ENCODE measurements around the gene SNCB.

SNCB gene

DNA sequence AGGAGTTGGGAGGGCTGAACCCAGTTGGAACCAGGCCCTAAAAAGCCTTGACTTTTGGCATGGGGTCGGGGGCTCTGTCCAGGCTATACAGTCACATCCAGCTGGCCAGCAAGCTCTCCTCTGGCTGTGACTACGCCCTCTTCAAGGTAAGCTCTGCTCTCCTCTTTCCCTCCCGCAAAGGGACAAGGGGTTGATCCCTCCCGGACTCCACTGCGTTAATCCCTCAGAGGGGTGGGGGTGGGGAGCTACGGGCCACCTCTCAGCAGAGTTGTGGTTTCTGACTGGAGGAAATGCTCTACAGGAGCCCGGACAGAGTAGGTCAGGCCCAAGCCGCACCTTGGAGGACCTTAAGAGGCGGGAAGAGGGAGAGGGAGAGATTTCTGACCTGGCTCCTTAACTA lies 14.0 kb upstream of the SNCB start:
- DNase-seq, result no peak

DNA sequence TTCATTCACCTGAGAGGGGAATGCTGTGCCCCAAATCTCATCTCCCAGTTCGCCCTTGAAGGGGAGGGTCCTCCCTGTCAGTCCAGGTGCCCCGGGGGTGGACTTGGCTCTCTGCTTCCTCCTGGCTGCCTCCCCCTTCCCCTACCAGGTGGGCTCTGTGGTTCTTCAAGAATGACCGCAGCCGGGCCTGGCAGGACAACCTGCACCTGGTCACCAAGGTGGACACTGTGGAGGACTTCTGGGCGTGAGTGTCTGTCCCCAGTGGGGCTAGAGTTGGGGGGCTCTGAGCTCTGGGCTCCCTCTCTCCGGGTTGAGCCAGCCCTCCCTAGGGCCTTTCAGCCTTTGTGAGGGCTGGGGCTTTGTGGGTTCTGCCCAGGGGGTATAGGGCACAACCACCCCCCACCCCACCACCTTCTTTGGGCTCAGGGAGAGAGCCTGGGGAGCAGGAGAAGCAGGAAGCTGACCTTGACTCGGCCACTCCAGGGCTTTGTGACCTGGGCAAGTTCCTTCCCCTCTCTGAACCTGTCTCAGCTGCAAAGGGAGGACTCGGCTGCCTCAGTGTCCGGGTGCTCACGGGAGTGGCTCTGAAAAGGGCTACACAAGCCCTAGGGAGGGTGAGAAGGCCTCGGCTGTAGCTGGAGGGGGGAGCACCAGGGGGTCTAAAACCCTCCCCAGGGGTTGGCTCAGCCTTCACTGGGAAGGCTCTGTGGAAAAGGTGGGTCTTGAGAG lies 13.3 kb upstream of the SNCB start:
- no peak for DNase-seq

DNA sequence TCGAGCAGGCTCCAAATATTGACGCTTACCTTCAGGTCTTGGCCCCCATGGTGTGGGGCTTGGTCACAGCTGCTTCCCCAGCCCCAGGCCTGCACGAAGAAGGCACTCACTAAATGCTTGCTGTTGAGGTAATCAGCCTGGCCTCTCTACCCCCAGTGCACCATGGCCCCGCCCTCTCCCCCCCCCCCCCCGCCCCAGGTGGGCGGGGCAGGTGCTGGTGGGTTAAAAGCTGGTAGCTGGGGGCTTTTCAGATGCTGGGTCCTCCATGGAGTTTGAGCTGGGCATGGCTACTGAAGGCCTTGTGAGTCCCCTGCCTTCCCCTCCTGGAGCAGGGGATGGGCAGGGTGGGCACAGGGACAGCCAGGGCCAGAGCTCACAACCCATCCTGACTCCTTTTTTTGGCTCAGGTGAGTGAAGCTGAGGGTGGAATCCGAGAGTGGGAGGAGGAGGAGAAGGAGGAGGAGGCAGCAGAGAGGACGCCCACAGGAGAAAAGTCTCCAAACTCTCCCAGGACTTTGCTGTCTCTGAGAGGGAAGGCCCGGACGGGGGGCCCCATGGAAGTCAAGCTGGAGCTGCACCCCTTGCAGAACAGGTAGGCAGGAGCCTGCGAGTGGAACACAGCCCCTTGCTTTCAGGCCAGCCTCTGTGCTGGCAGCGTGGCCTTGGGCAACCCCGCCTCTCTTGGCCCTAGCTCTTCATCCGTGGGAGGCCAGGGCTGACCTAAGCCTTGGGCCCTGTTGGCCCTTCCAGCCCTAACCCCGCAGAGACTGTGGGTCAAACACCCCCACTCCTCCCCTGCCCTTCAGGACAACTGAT lies 12.5 kb upstream of the SNCB start:
- no peak for DNase-seq

GRCh38 chr5:176640616-176641015 lies 10.3 kb upstream of the SNCB start:
- DNase-seq, result no peak

DNA sequence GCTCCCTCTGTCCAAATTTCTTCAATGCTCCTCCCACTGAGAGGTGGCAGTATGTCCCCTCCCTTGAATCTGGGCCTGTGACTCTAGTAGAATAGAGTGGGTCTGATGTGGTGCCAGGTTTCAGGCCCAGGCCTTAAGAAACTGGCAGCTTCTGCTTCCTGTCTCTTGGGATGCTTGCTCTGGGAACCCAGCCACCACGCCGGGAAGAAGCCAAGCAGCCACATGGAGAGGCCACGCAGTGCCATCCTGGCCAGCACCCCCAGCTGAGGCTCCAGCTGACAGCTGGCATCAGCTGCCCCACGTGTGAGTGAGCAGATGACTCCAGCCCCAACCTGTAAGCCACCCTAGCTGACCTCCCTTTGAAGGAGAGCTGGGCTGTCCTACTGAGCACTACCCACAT lies 9.6 kb upstream of the SNCB start:
- no peak for DNase-seq

DNA sequence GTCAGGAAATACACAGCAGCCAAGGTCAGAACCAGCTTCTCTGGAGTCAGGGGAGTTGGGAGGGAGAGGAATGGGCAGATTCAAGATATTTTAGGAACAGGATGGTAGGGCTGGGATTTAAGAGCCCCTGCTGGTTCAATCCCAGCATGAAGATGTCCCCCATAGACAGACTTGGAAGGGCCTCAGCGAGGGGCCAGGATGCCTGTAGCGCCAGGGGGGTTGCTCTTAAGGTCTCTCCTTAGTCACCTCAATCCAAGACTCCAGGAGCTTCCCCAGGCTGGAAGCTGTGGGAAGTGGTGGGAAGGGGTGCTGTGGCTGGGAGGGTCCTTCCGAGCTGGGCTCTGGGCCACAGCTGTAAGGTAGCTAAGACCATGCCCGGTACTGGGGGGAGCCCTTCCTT lies 8.9 kb upstream of the SNCB start:
- DNase-seq, result no peak

- DNase-seq, result no peak
These were observed 8.1 kb upstream of the SNCB start for GRCh38 chr5:176638437-176638836.

DNA sequence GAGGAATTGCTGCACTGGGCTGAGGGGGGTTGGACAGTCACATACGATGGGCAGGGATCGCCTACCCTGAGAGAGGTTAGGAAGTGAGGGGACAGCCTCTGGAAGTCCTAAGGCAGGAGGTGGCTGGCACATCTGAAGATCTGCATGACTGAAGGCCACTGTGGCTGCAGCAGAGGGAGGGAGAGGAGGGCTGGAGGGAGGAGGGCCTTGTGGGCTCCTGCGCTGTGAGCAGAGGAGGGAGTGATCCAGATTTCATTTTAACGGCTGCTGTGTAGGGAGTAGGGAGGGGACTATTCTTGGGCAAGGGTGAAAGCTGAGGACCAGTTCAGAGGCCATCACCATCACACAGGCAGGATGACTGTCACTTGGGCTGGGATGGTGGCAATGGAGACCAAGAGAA lies 7.2 kb upstream of the SNCB start:
- no peak for DNase-seq

DNA sequence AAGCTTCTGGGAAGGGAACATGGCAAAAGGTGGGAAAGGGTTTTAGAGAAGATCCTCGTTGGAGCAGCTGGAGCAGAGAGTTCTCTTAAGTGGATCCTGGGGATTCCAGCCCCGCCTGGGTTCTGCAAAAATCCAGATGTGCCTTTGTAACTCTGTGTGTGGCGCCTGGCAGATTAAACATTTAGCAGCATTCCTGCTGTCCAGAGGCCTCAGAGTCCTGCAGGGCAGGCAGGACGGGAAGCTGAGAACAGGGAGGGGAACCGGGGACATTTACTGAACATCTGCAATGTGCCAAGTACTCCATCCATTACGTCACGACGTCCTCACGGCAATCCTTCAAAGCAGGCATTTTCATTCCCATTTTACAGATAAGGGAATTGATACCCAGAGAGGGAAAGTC lies 6.1 kb upstream of the SNCB start:
- DNase-seq, result no peak

- no peak for DNase-seq
These were observed 3.3 kb upstream of the SNCB start for GRCh38 chr5:176633598-176633997.

- no peak for DNase-seq
These were observed 2.4 kb upstream of the SNCB start for GRCh38 chr5:176632745-176633144.

DNA sequence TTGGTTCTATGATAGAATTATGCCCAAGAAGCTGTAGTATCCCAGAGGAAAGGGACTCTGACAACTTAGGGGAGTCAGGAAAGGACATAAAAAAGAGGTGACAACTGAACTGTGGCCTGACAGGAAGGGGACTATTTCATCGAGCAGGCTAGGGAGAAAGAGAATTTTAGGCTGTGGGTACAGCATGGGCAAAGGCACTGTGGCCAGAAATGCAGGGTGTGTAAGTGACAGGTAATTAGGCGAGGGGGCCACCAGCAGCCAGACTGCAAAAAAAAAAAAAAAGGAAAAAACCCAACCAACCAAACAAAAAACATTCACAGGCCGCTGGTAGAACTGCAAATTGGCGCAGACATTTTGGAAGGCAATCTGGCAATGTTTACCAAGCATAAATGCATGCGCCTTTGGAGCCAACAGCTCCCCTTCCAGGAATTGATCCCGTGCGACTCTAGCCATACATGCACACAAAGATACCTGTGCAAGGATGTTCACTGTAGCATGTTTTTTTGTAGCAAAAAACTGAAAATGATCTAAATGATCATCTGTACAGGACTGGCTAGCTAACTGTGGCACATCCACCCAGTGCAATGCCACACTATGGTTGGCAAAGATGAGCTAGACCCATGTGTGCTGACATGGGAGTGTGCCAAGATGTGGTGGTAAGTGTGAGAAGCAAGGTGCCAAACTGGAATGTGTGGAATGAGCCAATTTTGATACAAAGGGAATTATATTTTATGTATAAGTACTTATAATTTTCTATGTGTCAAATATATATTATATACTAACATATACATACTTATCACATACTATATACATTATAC lies 1.3 kb upstream of the SNCB start:
- DNase-seq, result no peak

DNA sequence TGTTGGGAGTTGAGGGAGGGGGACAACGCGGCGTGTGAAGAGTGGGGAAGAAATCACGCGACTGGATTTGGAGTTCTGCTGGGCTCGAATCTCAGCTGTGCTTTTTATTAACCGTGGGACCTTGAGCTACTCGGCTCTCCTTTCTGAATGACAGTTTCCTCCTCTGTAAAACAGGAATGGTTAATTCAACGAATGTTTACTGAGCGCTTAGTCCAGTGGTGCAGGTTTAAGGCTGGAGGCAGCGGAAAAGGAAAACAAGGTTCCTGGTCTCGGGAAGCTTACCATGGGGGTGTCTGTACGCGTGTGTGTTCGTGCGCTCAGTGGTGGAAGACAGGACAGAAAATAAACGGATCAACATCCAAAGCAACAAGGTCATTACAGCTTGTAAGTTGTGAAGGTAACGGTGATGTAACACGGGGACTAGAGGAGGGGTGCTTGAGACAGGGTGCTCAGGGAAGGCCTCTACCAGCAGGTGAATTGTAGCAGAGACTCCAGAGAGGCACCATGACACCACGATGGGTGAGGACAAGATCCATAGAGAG lies 418 bp upstream of the SNCB start:
- no peak for DNase-seq

GRCh38 chr5:176629317-176629852 lies 949 bp downstream of the SNCB start:
- no peak for DNase-seq

DNA sequence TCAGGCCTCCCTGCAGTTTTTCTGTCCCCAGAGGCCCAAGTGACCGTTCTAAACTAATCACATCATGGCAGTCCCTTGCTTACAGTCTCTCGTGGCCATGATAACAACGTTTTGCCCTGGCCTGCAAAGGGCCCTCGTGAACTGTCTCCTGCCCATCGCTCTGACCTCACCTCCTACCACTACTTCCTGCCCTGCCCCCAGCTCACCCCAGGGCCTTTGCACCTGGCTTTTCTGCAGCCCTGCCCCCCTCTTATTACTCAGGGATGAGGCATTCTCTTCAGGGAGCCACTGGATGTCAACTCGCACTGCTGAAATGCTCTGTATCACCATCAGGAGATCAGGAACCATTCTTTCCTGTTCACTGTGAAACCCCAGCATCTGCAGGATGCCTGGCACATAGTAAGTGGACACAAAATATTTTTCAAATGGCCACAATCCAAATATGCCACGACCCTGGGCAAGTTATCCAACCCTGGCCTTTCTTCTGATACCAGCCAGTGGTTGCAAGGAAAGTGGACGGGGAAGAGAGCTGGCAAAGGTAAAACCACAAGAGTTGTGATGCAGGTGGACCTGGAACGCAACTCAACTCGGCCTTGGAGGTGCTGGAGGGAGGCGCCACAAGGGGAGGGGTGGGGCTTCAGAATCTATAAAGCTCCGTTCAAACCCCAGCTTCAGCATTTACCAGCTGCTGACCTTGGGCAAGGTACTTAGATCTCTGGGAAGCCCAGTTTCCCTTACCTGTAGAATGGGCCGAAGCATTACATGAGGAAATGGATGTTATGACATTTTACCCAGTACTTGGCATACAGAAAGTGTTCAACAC lies 1.7 kb downstream of the SNCB start:
- DNase-seq, result no peak

DNA sequence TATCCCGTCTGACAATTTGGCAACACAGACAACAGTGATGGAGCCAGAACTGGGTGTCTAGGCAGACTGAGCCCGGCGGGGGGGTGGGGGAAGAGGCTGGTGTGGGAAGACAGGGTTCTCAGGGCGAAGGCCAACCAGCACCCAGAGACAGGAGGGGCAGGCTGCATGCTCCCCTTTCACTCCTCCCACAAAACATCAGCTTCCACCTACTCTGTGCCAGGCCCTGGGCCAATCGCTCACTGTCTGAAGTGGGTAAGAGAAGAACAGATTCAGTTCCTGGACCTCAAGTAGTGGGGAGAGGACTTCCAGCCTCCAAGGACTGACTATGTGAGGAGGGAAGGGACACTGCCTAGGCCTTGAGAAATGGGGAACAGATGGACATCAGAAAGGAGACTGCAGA lies 2.8 kb downstream of the SNCB start:
- no peak for DNase-seq

DNA sequence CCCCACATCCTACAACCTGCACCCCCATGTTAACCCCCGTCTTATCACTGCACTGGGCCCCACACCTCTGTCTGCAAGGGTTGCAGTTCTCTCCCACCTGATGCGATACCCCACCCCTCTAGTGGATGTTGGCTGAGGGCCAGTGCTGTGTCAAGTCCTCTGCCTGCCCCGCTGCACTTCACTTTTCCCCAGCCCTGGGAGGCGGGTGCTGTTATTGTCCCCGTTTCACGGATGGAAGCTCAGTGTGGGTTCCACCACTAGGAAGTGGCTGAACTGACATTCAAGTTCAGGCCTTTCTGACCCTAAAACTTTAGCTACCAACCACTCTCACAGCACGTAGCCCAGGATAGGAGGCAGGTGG lies 3.5 kb downstream of the SNCB start:
- DNase-seq, result no peak

DNA sequence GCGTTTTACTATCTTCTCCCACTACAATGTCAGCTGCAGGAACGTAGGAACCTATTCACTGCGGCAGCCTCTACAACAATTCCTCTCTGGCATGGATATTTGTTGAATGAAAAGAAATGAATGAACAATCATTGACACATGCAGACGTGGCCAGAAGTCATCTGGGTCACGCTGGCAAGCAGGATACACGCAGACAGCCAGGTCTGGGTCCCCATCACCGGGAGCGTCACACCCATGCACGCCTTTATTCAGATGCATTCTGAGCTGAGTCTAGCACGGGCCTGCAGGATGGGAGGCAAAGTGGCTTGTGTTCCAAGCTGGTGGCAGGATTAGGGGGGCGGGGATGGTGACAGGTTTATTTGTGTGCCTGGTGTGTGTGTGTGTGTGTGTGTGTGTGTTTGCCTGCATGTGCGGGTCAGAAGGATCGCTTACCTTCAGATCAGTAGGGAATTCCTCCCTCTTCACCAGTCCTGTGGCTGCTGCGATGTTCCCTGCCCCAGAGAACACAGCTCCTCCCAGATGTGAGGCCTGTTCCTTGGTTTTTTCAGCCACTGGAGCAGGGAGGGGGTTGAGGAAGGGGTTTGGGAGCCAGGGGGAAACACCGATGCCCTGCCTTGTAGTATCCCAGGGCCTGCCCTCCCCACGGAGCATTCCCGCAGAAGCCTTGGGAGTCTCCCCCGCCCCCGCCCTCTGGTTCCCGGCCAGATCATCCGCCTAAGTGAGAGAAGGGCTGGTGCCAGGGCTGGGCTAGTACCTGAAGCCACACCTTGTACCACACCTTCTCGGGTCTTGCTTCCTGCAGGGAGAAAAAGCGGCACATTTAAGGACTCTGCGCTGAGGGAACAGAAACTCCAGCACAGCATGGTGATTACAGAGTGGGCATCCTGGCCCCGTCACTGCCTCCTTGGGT lies 4.1 kb downstream of the SNCB start:
- DNase-seq, result no peak

DNA sequence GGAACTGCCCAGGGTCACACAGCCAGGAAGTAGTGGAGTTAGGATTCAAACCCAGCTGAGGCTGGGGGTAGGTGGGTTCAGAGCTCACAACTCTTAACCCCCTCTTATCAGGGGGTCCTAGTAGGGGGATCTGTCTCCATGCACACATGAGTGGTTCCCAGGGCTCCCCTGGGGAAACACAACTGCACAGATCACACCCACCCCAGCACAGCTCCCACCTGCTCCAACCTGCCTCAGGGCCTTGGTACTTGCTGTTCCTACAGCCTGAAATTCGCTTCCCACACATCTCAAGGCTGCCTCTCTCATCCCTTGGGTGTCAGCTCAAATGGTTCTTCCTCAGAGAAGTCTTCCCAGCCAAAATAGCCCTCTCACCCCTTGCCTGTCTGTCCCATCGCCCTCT lies 4.8 kb downstream of the SNCB start:
- no peak for DNase-seq

GRCh38 chr5:176624938-176625337 lies 5.4 kb downstream of the SNCB start:
- no peak for DNase-seq

DNA sequence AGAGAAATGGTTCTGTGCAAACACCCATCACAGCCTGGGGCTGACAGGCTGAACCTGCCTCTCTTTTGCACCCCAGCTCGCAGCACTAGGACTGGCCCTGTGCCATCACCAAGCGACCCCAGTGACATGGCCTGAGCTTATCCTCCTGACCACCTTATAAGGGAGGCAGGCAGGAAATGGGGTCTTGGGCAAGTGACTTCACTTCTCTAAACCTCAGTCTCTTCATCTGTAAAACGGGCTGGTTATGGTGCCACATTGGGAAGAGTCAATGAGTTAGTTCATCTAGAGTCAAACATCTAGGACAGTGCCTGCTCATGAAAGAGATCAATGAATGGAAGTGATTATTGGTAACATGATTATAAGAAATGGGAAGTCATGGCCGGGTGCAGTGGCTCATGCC lies 6.2 kb downstream of the SNCB start:
- DNase-seq, result no peak
